ENCODE results near the gene RESP18. TPM values are rescaled to one million over a fixed set of nuclear protein-coding genes. Genes with fewer than 3 reads are reported as not detected.
"Not testable (repeated sequence)": the region's sequence is repeated elsewhere in the genome, so short reads cannot be mapped to it uniquely, and the experiment has no call there.

Gene RESP18
- polyA plus RNA-seq, 2 of the 4 experiments (the other 2 are of a cell fraction), result not detected

DNA sequence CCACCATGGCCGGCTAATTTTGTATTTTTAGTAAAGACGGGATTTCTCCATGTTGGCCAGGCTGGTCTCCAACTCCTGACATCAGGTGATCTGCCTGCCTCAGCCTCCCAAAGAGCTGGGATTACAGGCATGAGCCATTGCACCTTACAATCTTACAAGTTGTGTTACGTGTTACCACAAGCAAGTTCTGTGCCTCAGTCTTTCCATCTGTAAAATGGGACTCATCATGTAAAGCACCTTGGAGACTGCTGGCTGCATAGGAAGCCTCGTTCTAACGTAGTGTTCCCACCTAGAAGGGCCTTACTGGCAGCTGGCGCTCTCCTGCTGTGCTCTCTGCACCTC lies 43.4 kb downstream of the RESP18 start:
- Histone ChIP-seq H3K4me2 (peak overlapping the region; percentile 31; the same call in 2 of the 3 replicates), H3K4me1 (peaks cover 25% of the 10 kb centered on the region), H3K27ac (peak overlapping the region in 1 of 2 experiments; percentile 66; a peak in 3 of 6 replicates), H3K4me3 (no peak overlapping the region), H3K9me3 (no peaks in the 10 kb centered on the region)
- POLR2A ChIA-PET, result no interaction called here
- 70% methylated on average over 6 of the region's 6 CpGs for WGBS (ENCODE audit: missing lambda C conversion rate)
- no peak for ATAC-seq
- TF ChIP-seq KDM1A (IDR thresholded peaks at IDR 0.05; ENCODE audit: low read depth), result peak; percentile 35; the same call in 1 of the 2 replicates
- no peak for TF ChIP-seq MAZ (IDR thresholded peaks at IDR 0.05; ENCODE audit: borderline replicate concordance, low read depth, low read length)
- DNase-seq (ENCODE audit: low read depth in 1 of 2, low spot score in 1 of 2), result no peak
- CTCF ChIA-PET, result interaction anchor here (0.7 to 16.3 kb wide), 6 partner anchors 9 to 129 kb away, joined by 4 to 540 read pairs (median 46); partner anchors contain the start of genes ANKZF1, ATG9A, DNAJB2 and NHEJ1
- FAIRE-seq, result no peak

GRCh38 chr2:219287580-219288265 lies 44.8 kb downstream of the RESP18 start:
- DNase-seq (ENCODE audit: low read depth in 1 of 2, low spot score in 1 of 2), result no peak
- ChIA-PET CTCF (interaction anchor here (0.6 to 16.3 kb wide), 10 partner anchors 8 to 128 kb away, joined by 3 to 540 read pairs (median 14); partner anchors contain the start of genes ANKZF1, ATG9A, DNAJB2 and NHEJ1), POLR2A (no interaction called here)
- Histone ChIP-seq H3K4me1 (peaks cover 17% of the 10 kb centered on the region), H3K4me3 (no peak overlapping the region), H3K4me2 (no peak overlapping the region), H3K27ac (peak overlapping the region in 1 of 2 experiments; percentile 42; a peak in 2 of 6 replicates), H3K9me3 (no peaks in the 10 kb centered on the region)
- ATAC-seq, result peak; percentile 2 to 4; a peak in 2 of 6 replicates
- WGBS (ENCODE audit: missing lambda C conversion rate), result 91% methylated on average over 10 of the region's 10 CpGs
- FAIRE-seq, result no peak
- TF ChIP-seq EP300 (IDR thresholded peaks at IDR 0.05), result no peak
- TF ChIP-seq JUNB (IDR thresholded peaks at IDR 0.05), result no peak
- no peak for TF ChIP-seq HES2 (IDR thresholded peaks at IDR 0.05)
- TF ChIP-seq MAFK (IDR thresholded peaks at IDR 0.05; ENCODE audit: partially characterized antibody), result no peak
- no peak for TF ChIP-seq ZFP36 (IDR thresholded peaks at IDR 0.05; ENCODE audit: borderline replicate concordance, partially characterized antibody)
- no peak for TF ChIP-seq NR3C1 (IDR thresholded peaks at IDR 0.05)
- no peak for TF ChIP-seq POLR2AphosphoS2 (conservative IDR thresholded peaks at IDR 0.05; ENCODE audit: low read length)

DNA sequence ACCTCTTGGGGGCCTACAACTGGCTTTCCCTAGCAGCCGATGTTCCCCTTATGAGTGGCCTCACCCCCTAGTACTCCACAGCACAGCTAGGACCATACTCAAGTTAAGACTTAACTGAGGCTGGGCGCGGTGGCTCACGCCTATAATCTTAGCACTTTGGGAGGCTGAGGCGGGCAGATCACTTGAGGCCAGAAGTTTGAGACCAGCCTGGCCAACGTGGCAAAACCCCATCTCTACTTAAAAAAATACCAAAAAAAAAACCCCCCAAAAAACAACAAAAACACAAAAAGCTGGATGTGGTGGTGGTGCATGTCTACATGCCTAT lies 45.5 kb downstream of the RESP18 start:
- H3K4me1 ChIP-seq, result peaks cover 17% of the 10 kb centered on the region
- H3K4me2 ChIP-seq; ATAC-seq; H3K27ac ChIP-seq; FAIRE-seq; H3K9me3 ChIP-seq; DNase-seq (ENCODE audit: low read depth in 1 of 2, low spot score in 1 of 2); H3K4me3 ChIP-seq: not testable (repeated sequence)
- ChIA-PET CTCF (interaction anchor here (0.6 to 16.3 kb wide), 10 partner anchors 9 to 271 kb away, joined by 3 to 540 read pairs (median 5); partner anchors contain the start of genes DNAJB2, TUBA4A and TUBA4B), POLR2A (interaction anchor here (0.8 kb wide), 1 partner anchor 21 kb away, joined by 3 read pairs; no protein-coding TSS in a partner anchor)
- 87% methylated on average over 6 of the region's 6 CpGs for WGBS (ENCODE audit: missing lambda C conversion rate)

DNA sequence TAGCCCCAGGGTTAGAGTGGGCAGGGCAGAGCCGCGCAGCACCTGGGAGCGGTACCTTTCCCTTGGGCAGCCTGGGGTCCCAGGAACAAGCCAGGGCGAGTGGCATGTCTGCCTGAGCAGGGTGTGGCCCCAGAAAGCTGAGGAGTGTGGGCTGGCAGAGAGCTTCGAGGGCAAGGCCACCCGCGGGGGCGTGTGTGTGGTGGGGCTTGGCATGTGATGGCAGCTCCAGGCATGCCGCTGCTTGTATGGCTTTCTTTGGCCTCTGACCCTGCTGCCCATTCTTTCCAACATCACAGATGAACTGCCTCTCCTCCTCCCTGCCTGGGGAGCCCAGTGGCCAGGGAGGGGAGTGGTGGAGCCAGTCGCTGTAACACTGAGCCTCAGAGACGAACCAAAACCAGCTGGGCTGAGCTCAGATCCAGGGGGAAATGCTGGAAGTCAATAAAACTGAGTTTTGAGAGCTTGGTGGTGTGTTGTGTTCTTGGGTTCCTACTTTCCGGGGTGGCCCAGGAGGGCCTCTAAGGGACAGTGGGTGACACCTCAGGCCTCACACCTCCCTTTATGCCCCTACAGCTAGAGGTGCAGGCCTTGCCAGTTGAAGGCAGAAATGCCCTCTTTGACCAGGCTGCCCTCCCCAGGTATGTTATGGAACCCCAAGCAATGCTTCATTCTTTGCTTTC lies 46.0 kb downstream of the RESP18 start:
- WGBS (ENCODE audit: missing lambda C conversion rate), result 87% methylated on average over 12 of the region's 12 CpGs
- TF ChIP-seq HOXB13 (CRISPR knock-in tag; IDR thresholded peaks at IDR 0.05; ENCODE audit: low read depth), result no peak
- TF ChIP-seq ZSCAN20 (CRISPR knock-in tag; IDR thresholded peaks at IDR 0.05), result no peak
- no peak for TF ChIP-seq HDAC2 (IDR thresholded peaks at IDR 0.05)
- TF ChIP-seq EP300 (IDR thresholded peaks at IDR 0.05), result no peak
- TF ChIP-seq RARB (CRISPR knock-in tag; IDR thresholded peaks at IDR 0.05), result no peak
- no peak for TF ChIP-seq RNF2 (IDR thresholded peaks at IDR 0.05; ENCODE audit: borderline replicate concordance, low read depth)
- no peak for TF ChIP-seq GATA3 (IDR thresholded peaks at IDR 0.05; ENCODE audit: borderline replicate concordance)
- H3K4me3 ChIP-seq, result no peak overlapping the region
- no peak for FAIRE-seq
- peaks cover 17% of the 10 kb centered on the region for H3K4me1 ChIP-seq
- no peak for DNase-seq (ENCODE audit: low read depth in 1 of 2, low spot score in 1 of 2)
- no peaks in the 10 kb centered on the region for H3K9me3 ChIP-seq
- POLR2A ChIA-PET, result interaction anchor here (0.8 to 1.2 kb wide), 2 partner anchors 12 to 22 kb away, joined by 3 to 4 read pairs; no protein-coding TSS in a partner anchor
- CTCF ChIA-PET, result interaction anchor here (0.6 to 16.3 kb wide), 11 partner anchors 9 to 271 kb away, joined by 3 to 540 read pairs (median 5); partner anchors contain the start of genes DNAJB2, TUBA4A and TUBA4B
- H3K4me2 ChIP-seq, result no peak overlapping the region
- peak; percentile 4 to 14; a peak in 2 of 6 replicates for ATAC-seq
- 0 out of 6 replicates have a peak overlapping the region, but pooled peaks of 1 of the 2 experiments have one; percentile 36 for H3K27ac ChIP-seq

All from A549 (cell line).